AG09309 (cell line): ENCODE measurements around the gene HOXC9.

Experiments
- DNase-seq: peaks from one replicate; pipeline ENCODE4 v3.0.0-alpha.2; 2010; ENCODE audit warnings: low read depth
- H3K4me3 ChIP-seq: 2 replicates; pipeline ENCODE4 v1.5.1; 2011; ENCODE audit warnings: mild to moderate bottlenecking, low read depth, low read length, moderate library complexity; ENCODE audit not compliant: control insufficient read depth
- TF ChIP-seq, protein P1 (sequence below): IDR thresholded peaks from 2 replicates; pipeline ENCODE4 v1.5.1; 2011; ENCODE audit warnings: mild to moderate bottlenecking, low read depth, low read length, inconsistent platforms; ENCODE audit not compliant: insufficient read depth, control insufficient read depth; ENCODE audit errors: missing control alignments

The HOXC9 gene

DNA sequence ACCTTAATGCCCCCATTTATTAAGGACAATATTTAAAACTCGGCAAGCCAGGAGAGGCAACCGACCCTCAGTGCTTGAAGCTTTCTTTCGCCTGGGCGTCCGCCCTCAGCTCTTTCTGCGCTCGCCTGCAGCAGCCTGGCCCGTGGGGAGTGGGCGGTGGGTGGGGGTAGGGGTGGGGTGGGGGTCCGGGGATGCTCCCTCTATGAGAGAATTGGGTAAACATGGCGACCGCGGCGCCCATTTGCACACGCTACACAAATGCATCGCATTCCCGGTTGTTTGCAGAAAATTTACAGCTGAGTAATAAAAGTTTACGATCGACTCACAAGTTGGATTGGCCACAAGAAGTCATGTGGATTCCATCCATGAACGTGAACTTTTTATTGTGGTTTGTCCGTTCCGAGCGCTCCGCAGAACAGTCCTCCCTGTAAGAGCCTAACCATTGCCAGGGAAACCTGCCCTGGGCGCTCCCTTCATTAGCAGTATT lies 16.6 kb downstream of the HOXC9 start:
- TF ChIP-seq, protein P1, sequence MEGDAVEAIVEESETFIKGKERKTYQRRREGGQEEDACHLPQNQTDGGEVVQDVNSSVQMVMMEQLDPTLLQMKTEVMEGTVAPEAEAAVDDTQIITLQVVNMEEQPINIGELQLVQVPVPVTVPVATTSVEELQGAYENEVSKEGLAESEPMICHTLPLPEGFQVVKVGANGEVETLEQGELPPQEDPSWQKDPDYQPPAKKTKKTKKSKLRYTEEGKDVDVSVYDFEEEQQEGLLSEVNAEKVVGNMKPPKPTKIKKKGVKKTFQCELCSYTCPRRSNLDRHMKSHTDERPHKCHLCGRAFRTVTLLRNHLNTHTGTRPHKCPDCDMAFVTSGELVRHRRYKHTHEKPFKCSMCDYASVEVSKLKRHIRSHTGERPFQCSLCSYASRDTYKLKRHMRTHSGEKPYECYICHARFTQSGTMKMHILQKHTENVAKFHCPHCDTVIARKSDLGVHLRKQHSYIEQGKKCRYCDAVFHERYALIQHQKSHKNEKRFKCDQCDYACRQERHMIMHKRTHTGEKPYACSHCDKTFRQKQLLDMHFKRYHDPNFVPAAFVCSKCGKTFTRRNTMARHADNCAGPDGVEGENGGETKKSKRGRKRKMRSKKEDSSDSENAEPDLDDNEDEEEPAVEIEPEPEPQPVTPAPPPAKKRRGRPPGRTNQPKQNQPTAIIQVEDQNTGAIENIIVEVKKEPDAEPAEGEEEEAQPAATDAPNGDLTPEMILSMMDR = no peak
- DNase-seq = peak; percentile 73
- H3K4me3 ChIP-seq = peak overlapping the region; percentile 77

DNA sequence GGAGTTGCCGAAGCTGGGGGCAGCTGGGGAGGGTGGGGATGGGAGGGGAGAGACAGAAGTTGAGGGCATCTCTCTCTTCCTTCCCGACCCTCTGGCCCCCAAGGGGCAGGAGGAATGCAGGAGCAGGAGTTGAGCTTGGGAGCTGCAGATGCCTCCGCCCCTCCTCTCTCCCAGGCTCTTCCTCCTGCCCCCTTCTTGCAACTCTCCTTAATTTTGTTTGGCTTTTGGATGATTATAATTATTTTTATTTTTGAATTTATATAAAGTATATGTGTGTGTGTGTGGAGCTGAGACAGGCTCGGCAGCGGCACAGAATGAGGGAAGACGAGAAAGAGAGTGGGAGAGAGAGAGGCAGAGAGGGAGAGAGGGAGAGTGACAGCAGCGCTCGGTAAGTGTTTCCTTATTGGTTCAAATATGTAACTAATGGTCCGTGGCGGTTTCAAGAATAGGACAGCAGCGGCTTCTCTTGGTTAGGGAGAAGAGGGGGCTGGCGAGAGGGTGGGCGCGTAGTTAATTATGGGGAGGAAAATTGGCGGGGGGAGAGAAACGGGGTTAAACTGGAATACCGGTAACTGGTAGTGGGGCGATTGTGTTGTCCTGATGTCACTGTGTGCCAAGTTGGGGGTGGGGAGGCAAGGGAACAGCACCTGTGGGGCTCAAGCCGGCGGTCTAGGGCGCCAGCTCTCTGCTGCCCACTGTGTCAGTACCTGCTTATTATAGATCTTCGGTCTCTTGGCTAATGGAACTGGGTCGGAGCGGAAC lies 17.2 kb downstream of the HOXC9 start:
- H3K4me3 ChIP-seq = peak overlapping the region; percentile 77
- no peak for DNase-seq

DNA sequence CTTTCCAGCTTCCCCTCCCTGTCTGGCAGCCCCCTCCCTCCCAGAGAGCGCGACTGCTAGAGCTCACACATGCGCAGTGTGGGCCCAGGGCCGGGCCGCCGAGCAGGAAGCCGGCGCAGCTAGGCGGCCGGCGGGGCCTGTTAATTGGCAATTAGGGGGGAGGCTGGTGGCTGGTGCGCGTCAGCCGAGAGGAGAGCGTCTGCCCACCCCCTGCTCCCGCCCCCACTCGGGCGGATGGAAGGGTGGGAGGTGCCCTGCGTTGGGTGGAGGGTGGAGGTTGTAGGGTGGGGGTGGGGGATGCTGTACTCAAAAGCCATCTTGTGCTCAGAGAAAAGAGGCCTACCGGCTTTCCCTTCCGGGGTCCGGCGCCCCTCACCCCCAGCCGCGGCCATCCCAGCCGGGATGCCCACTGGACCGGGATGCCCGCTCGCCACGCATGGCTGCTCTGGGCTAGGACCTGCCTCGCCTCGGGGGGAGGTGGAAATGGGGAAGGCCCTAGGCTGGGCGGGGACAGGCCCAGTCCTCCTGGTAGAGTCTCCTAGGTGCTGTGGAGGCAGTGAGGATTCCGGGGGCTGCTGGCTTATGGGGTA lies 18.0 kb downstream of the HOXC9 start:
- DNase-seq = peak; percentile 68
- TF ChIP-seq, protein P1 = no peak
- peak overlapping the region; percentile 77 for H3K4me3 ChIP-seq

More for the DNA sequence above, 17.2 kb downstream of the HOXC9 start:
- TF ChIP-seq, protein P1 = no peak

DNA sequence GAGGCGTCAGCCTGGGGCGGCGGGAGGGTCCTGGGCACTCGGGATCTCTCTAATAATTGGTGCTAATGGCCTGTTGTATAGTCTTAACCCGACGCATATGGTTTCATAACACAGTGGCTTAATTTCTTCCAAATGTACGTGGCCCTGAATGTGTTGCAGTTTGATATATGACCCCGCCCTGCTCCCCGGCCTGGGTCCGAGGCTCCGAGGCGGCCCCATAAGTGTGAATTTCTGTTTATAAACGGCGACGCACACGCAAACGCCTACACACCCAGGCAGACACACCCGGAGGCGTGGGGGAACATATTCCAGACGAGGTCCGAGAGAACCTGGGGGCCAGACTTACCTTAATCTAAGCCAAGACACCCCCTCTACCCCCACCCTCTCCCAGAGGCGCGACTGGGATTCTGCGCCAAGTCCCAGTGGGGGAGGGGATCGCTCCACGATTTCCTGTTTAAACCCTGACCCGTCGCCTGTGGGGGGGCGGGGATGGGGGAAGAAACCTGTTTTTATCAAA lies 18.6 kb downstream of the HOXC9 start:
- DNase-seq = no peak
- peak overlapping the region; percentile 77 for H3K4me3 ChIP-seq

DNA sequence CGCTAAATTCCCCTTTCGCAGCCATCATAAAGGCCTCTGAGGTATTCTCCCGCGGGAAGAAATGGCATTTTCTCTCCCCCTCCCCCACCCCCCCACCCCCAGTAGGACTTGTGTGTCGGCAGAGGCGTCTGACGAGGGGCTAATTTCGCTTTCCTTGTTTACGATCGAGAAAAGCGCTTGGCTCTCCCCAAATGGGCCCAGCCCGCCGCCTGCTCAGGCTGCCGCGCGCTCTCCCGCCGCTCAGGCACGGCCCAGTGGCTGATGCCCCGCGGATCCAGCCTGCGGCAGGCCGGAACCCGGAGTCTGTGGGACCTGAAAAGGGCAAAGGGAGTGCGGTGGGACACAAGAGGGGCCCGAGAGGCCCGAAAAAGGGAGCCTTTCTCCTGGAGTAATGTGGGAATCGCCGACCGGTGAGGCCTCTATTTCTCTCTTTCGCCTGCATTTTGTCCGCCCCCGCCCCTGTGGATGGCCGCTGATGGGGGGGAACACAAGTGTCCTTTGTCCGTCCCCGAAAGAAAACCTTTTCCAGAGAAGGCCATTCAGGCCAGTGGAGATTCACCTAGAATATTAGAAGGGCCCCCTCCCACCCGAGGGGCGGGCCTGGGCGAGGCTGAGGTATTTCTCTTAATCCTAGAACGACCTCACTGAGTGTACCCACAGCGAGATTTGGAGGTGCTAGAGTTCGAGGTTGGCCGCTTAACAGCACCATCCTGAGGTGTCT lies 19.3 kb downstream of the HOXC9 start:
- DNase-seq = no peak
- TF ChIP-seq, protein P1 = no peak
- H3K4me3 ChIP-seq = peak overlapping the region; percentile 77

More for the DNA sequence above, 18.6 kb downstream of the HOXC9 start:
- TF ChIP-seq, protein P1 = no peak

DNA sequence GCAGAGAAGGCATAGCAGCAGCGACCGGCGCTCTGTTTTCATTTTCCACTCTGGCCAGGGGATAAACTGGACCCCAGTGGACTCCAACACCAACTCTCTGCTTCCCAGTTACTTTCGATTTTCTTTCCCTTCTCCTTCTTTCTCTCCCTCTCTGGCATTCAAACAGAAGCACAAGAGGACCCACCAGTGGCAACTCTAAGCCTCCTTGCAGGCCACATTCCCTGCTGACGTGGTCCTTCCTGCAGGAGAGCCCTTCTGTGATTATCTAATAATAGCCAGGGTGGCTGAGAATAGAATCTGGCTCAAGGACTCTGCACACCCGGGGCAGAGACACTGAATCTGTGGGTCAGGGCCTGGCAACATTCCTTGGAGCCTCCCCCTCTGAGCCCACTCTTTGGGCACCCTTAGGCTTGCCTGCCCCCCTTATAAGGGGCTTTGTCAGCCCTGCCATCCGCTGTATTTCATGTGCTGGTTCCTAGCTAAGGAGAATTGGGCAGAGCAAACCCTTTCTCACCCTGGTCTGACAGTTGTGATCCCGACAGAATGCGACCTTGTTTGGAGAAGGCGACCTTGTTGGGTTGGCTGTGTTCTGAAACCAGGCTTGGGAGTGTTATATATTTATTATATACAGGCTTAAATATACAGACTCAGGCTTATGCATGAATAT lies 20.1 kb downstream of the HOXC9 start:
- H3K4me3 ChIP-seq = peak overlapping the region; percentile 38
- TF ChIP-seq, protein P1 = no peak
- DNase-seq = no peak
